ENCODE data around the gene FFAR1.

The FFAR1 gene

DNA sequence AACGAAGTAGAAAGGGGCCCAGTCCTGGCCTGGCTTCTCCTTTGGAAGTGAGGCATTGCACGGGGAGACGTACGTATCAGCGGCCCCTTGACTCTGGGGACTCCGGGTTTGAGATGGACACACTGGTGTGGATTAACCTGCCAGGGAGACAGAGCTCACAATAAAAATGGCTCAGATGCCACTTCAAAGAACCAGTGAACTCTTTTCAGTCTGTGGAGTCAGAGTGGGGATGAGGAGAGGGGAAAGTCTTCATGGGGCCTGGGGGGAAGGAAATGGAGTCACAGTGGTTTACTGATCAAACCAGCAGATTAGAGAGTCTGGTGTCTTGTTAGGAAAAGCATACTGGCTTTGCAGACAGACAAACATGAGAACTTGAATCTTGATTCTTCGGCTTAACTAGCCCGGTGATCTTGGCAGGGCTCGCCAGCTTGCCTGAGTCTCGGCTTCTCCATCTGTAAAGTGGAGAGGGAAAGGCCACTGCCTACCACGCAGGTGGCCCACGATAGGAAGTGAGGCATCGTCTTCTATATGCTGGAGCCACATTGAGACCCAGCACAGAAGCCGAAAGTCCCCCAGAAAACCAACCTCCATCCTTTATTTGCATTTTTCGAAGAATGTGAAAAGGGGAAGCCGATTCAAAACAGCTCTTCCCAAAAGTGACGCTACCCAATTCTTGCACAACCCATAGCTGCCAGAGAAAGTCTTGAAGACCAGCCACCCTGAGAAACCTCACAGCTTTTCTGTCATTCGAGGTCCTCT lies at the start of gene FFAR1:
Gene FFAR1, plus strand, starts transcription at position 732 of the 759 bp plus-strand sequence. CDS start 3,650 bp downstream, outside the sequence.
- DNase-seq, result no peak

- no peak for DNase-seq
Observed at GRCh38 chr19:35297922-35298321, 49.8 kb upstream of the FFAR1 start.

- DNase-seq, result no peak
Observed at GRCh38 chr19:35298561-35298972, 49.1 kb upstream of the FFAR1 start.

GRCh38 chr19:35299523-35300338 lies 48.0 kb upstream of the FFAR1 start:
- no peak for DNase-seq

DNA sequence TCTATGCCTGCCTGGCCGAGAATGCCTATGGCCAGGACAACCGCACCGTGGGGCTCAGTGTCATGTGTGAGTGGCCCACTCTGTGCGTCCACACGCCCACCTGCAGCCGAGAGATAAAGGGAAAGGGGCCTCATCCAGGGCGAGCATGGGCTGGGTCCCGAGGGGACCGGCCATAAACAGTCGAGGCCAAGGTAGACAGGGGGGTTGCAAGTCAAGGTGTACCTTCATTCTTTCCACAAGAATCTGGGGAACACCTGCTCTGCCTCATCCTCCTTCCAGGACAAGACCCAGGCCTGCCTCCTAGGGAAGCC lies 47.4 kb upstream of the FFAR1 start:
- no peak for DNase-seq

- no peak for DNase-seq
Observed at GRCh38 chr19:35301961-35302360, 45.7 kb upstream of the FFAR1 start.

DNA sequence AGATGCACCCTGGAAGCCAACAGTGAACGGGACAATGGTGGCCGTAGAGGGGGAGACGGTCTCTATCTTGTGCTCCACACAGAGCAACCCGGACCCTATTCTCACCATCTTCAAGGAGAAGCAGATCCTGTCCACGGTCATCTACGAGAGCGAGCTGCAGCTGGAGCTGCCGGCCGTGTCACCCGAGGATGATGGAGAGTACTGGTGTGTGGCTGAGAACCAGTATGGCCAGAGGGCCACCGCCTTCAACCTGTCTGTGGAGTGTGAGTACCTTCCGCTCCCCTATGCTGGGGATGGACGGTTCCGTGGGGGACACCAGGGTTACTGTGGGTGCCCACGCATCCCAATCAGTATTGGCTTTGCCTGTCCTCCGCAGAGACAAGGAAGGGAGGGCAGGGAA lies 45.3 kb upstream of the FFAR1 start:
- DNase-seq, result no peak

DNA sequence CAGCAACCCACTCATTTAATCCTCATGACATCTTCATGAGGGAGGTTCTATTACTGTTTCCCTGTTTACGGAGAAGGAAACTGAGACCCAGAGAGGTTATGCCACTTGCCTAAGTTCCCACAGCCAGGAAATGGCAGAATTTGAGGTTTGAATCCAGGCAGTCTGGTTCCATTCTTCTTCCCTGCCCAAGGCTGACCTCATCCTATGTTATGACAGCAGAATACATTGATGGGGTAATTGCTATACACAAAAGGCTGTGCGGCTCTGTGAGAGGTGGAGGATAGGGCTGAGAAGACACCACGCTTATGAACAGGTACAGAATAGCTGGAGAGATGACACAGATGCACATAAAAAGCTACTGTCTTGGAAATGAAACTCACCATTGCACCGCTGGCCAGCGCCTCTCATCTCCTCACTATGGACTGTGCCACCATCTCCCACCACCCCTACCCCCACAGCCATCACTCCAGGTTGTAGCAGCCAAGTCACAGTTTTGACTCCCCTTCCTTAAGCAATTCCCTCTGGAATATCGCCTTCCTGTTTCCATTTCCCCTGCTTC lies 44.3 kb upstream of the FFAR1 start:
- no peak for DNase-seq

- no peak for DNase-seq
Observed at GRCh38 chr19:35304036-35304435, 43.7 kb upstream of the FFAR1 start.

- DNase-seq, result no peak
Observed at GRCh38 chr19:35305181-35305580, 42.5 kb upstream of the FFAR1 start.

- DNase-seq, result no peak
Observed at GRCh38 chr19:35306473-35307246, 41.0 kb upstream of the FFAR1 start.

GRCh38 chr19:35307931-35308330 lies 39.8 kb upstream of the FFAR1 start:
- DNase-seq, result no peak

GRCh38 chr19:35308910-35309309 lies 38.8 kb upstream of the FFAR1 start:
- no peak for DNase-seq

- DNase-seq, result no peak
Observed at GRCh38 chr19:35309481-35310279, 38.0 kb upstream of the FFAR1 start.

- no peak for DNase-seq
Observed at GRCh38 chr19:35310331-35310730, 37.4 kb upstream of the FFAR1 start.

DNA sequence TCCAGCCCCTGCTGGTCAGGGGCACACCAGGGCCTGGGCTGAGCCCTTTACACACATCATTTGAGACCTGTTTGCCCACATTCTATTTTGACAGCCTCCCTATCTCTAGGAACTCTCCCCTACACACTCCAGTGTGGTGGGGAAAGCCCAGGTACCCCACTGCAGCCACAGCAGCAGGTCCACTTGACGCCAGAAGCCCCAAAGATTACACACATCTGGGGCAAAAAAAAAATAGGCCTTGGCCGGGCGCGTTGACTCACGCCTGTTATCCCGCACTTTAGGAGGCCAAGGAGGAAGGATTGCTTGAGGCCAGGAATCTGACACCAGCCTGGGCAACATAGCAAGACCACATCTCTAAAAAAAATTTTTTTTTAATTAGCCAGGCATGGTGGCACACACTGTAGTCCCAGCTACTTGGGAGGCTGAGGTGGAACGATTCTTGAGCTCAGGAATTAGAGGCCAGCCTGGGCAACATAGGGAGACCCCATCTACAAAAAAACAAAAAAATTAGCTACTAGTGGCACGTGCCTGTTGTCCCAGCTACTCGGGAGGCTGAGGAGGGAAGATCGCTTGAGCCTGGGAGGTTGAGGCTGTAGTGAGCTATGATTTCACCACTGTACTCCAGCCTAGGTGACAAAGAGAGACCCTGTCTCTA lies 36.8 kb upstream of the FFAR1 start:
- no peak for DNase-seq

DNA sequence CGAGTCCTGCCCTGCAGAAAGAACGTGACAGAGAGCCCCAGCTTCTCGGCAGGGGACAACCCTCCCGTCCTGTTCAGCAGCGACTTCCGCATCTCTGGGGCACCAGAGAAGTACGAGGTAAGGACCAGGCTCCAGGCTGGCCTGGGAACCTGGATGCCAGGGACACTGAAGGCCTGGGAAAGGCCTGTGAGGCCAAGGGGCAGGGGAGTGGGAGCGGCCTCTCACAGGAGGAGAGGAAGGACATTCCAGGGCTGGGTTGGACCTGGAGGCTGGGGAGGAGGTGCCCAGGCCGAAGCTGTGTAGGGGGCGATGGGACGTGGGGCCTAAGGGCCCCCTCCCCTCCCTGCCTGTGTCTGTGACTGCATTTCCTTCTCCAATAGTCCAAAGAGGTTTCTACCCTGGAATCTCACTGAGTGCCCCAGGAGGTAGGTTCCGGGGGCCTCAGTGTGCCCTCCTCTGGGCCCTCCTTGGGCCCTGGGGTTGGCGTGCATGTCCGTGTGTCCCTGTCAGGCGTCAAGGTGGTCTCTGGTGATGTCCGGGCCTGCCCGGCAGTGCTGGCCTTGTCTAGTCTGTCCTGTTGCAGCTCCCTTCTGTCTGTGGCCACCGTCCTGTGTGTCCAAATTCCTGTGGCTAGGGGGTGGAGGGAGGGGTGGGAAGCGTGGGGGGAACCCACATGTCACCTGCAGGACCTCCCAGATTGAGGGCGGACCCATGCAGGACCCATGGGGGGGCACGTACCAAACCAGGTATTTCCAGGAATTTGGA lies 35.6 kb upstream of the FFAR1 start:
- no peak for DNase-seq

GRCh38 chr19:35313587-35313986 lies 34.1 kb upstream of the FFAR1 start:
- no peak for DNase-seq

DNA sequence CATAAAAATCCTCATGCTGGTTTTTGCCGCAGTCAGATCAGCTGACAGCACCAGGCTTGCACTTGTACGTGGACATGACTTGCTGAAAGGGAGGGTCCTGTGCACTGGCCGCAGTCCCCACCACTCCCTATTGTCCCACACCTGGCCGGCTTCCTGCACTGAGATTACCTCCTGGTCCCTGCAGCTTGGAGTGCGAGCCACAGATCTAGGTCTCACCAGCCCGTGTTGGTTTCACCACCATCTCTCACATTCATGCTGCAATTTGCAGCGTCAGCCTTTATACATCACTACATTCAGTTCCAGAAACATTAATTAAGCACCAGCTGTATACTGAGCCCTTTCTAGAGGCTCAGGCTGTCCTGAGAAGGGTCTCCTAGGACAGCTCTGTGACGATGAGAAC lies 33.7 kb upstream of the FFAR1 start:
- DNase-seq, result no peak

DNA sequence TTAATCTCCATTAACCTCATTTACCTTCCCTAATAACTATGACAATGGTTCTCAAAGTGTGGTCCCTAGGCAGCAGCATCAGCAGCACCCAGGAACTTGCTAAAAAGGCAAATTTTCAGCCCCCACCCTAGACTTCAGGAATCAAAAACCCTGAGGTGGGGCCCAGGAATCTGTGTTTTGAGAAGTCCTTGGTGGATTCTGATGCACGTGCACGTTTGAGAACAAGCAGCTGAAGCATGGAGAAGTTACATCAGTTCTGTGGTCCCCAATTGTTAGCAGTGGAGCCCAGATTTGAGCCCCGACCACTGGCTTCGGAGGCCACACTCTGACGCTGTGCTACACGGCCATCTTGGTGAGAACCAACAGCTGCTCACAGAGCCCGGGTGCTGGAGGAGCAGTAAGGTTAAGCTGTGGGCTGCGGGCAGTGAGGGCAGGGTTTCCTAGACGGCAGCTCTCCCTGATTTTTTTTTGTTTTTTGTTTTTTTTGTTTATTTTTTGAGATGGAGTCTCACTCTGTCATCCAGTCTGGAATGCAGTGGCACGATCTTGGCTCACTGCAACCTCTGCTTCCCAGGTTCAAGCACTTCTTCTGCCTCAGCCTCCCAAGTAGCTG lies 32.7 kb upstream of the FFAR1 start:
- no peak for DNase-seq

GRCh38 chr19:35315883-35316282 lies 31.8 kb upstream of the FFAR1 start:
- DNase-seq, result no peak
